ENCODE data around the gene RELL2.

GRCh38 chr5:141654298-141654697 lies 17.5 kb downstream of the RELL2 start:
- no peak for TF ChIP-seq POLR2A (IDR thresholded peaks at IDR 0.05)
- no peak for TF ChIP-seq CTCF (IDR thresholded peaks at IDR 0.05)

Measured in vagina (tissue), 2 donors.